GM21423 (cell line): Measurements from ENCODE around the gene SLC5A12.

Experiments used
- ATAC-seq: cut with Tn5 transposase; IDR thresholded peaks from one replicate; pipeline ENCODE4 v1.9.1; 2021; ENCODE audit warnings: mild to moderate bottlenecking, moderate library complexity; ENCODE audit not compliant: unreplicated experiment

SLC5A12 gene

GRCh38 chr11:26726960-26727359 is 5.1 kb upstream of the SLC5A12 start:
- ATAC-seq, result no peak

- no peak for ATAC-seq
These were observed 1.9 kb downstream of the SLC5A12 start for GRCh38 chr11:26719998-26720397.

GRCh38 chr11:26719289-26719973 is 2.4 kb downstream of the SLC5A12 start:
- no peak for ATAC-seq

GRCh38 chr11:26717771-26718170 is 4.1 kb downstream of the SLC5A12 start:
- no peak for ATAC-seq

- ATAC-seq, result no peak
These were observed 6.7 kb downstream of the SLC5A12 start for GRCh38 chr11:26715133-26715532.

- no peak for ATAC-seq
These were observed 9.4 kb downstream of the SLC5A12 start for GRCh38 chr11:26712497-26712896.

GRCh38 chr11:26710489-26710888 is 11.4 kb downstream of the SLC5A12 start:
- no peak for ATAC-seq

- no peak for ATAC-seq
These were observed 13.0 kb downstream of the SLC5A12 start for GRCh38 chr11:26708736-26709456.

GRCh38 chr11:26706181-26706580 is 15.7 kb downstream of the SLC5A12 start:
- ATAC-seq, result no peak

GRCh38 chr11:26704249-26704648 is 17.6 kb downstream of the SLC5A12 start:
- no peak for ATAC-seq

- ATAC-seq, result no peak
These were observed 18.3 kb downstream of the SLC5A12 start for GRCh38 chr11:26703411-26704191.

- ATAC-seq, result no peak
These were observed 19.5 kb downstream of the SLC5A12 start for GRCh38 chr11:26702406-26702805.

- ATAC-seq, result no peak
These were observed 21.2 kb downstream of the SLC5A12 start for GRCh38 chr11:26700574-26701235.

GRCh38 chr11:26698224-26698623 is 23.6 kb downstream of the SLC5A12 start:
- ATAC-seq, result no peak

- no peak for ATAC-seq
These were observed 25.5 kb downstream of the SLC5A12 start for GRCh38 chr11:26696330-26696729.

- no peak for ATAC-seq
These were observed 33.2 kb downstream of the SLC5A12 start for GRCh38 chr11:26688701-26689100.

- ATAC-seq, result no peak
These were observed 34.5 kb downstream of the SLC5A12 start for GRCh38 chr11:26687351-26687750.

GRCh38 chr11:26677566-26677965 is 44.3 kb downstream of the SLC5A12 start:
- no peak for ATAC-seq

GRCh38 chr11:26676641-26677040 is 45.2 kb downstream of the SLC5A12 start:
- no peak for ATAC-seq

GRCh38 chr11:26675233-26675928 is 46.5 kb downstream of the SLC5A12 start:
- ATAC-seq, result no peak

- no peak for ATAC-seq
These were observed 55.9 kb downstream of the SLC5A12 start for GRCh38 chr11:26665946-26666345.
